Naive thymus-derived CD8-positive, alpha-beta T cell (primary cell): ENCODE results near the gene TCL1B. TPM values are rescaled to one million over a fixed set of nuclear protein-coding genes. Genes with fewer than 3 reads are reported as not detected.
A peak's percentile ranks its signal among the peaks of the same experiment; 100 is the strongest.

ENCODE experiments used
- ATAC-seq, 2 donors: fragments of 150-1000 bp; cut with Tn5 transposase in 1 of 2; sonication (Bioruptor Pico), chemical (Tn5 transposase) in 1 of 2; 1 replicate in 1 of 2; 2 replicates in 1 of 2; pipeline ENCODE4 v1.10.0; 2021; ENCODE audit warnings: mild to moderate bottlenecking in 2 of 2, moderate library complexity in 2 of 2
- POLR2A ChIA-PET: fragments of 350-600 bp; sonication (Branson Sonifier 250); formaldehyde crosslinking; loops from one replicate; lab custom pipeline; 2021; ENCODE audit warnings: antibody characterized with exemption; lab: Charles Lee
- DNase-seq, 10 donors: peaks; one replicate each; pipeline versions ENCODE4 v3.0.0 to v3.0.0-alpha.2; 2020 to 2022
- H3K27ac Mint-ChIP-seq, 10 donors: one replicate each; pipeline ENCODE4 v1.8.0; 2020 to 2022; ENCODE audit warnings: mild to moderate bottlenecking in 10 of 10, mixed read lengths in 10 of 10, moderate library complexity in 4 of 10, inconsistent platforms in 1 of 10
- H3K27me3 Mint-ChIP-seq, 5 donors: one replicate each; pipeline ENCODE4 v1.8.0; 2021 to 2022; ENCODE audit warnings: mixed read lengths in 5 of 5
- H3K36me3 Mint-ChIP-seq, 3 donors: one replicate each; pipeline ENCODE4 v1.8.0; 2020 to 2022; ENCODE audit warnings: mixed read lengths in 3 of 3, mild to moderate bottlenecking in 2 of 3, inconsistent platforms in 1 of 3
- H3K4me1 Mint-ChIP-seq, 4 donors: one replicate each; pipeline ENCODE4 v1.8.0; 2021 to 2022; ENCODE audit warnings: mixed read lengths in 4 of 4
- H3K4me3 Mint-ChIP-seq, 10 donors: one replicate each; pipeline ENCODE4 v1.8.0; 2020 to 2022; ENCODE audit warnings: mild to moderate bottlenecking in 10 of 10, mixed read lengths in 10 of 10, moderate library complexity in 6 of 10, inconsistent platforms in 1 of 10
- H3K9me3 Mint-ChIP-seq, 9 donors: one replicate each; pipeline ENCODE4 v1.8.0; 2020 to 2022; ENCODE audit warnings: mixed read lengths in 9 of 9, mild to moderate bottlenecking in 3 of 9, inconsistent platforms in 1 of 9, moderate library complexity in 1 of 9
- polyA plus RNA-seq, 3 donors: library from polyadenylated mRNA; unstranded; fragments of 300-500 nt; fragmentation: Illumina TruSeq; gene quantifications; one replicate each; pipeline ENCODE4 v1.2.3, GENCODE V29; 2021
- total RNA-seq, 8 experiments: library from RNA in 2 of 8; stranded (reverse) in 2 of 8; gene quantifications; one replicate each; pipeline ENCODE4 v1.2.3 and lab custom pipeline; 2021 to 2026

Gene TCL1B
- total and polyA plus RNA-seq, 5 experiments from 2014 or later: 0.33 to 0.47 TPM; not detected in 3

DNA sequence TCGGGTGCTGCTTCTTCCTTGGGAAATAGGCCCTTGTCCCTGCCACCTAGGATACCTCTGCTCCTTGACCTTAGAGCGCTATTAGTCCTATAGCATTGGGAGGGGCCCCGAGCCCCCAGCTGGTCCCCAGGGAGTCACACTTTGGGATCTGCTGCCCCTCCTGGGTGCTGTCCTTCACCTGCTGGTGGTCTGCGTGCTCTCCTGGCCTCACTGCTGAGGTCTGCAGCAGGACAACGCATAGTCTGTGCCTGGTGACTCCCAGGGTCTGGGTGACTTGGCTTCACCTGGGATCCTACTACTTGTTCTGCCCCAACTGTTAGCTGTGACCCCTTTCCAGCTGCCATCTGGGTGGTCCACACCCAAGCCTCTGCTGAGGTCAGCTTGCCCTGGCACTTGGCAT lies 8.8 kb downstream of the TCL1B start:
- Mint-ChIP-seq H3K4me1 (peaks cover 0 to 53% (median 0%) of the 10 kb centered on the region in 4 donors), H3K27ac (peak overlapping the region in 1 of 10 donors; percentile 54)
- ATAC-seq: no peak

DNA sequence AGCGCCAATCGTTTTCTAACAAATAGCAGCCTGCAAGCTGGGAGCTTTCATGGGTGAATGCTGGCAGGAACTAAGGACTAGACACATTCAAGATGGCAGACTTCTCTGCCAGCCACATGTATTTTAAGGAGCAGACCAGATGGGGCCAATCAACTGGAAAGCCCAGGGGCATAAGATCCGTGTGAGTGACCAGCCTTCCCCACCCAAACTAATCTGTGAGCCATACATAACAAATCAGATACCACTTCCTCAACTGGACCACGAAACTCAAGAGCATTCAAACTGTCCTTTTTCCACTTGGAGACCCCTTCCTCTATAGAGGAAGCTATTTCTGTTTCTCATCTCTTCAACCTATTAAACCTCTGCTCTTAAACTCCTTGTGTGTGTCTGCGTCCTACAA lies 9.7 kb downstream of the TCL1B start:
- DNase-seq (no peak), ATAC-seq (peak in 1 of 2 donors; percentile 39)
- Mint-ChIP-seq H3K27ac (peak overlapping the region in 3 of 10 donors; percentile 30 to 70 (median 39)), H3K27me3 (peaks cover 13 to 57% (median 41%) of the 10 kb centered on the region in 5 donors), H3K4me3 (peak overlapping the region in 1 of 10 donors; percentile 21), H3K9me3 (peaks cover 0 to 2% (median 0%) of the 10 kb centered on the region in 9 donors), H3K4me1 (peaks cover 0 to 58% (median 0%) of the 10 kb centered on the region in 4 donors), H3K36me3 (no peaks in the 10 kb centered on the region)
- POLR2A ChIA-PET: no interaction called here

More for the DNA sequence above, 8.8 kb downstream of the TCL1B start:
- POLR2A ChIA-PET: no interaction called here
- Mint-ChIP-seq H3K27me3 (peaks cover 11 to 57% (median 38%) of the 10 kb centered on the region in 5 donors), H3K9me3 (peaks cover 0 to 2% (median 0%) of the 10 kb centered on the region in 9 donors), H3K4me3 (no peak overlapping the region), H3K36me3 (no peaks in the 10 kb centered on the region)
- DNase-seq: no peak

DNA sequence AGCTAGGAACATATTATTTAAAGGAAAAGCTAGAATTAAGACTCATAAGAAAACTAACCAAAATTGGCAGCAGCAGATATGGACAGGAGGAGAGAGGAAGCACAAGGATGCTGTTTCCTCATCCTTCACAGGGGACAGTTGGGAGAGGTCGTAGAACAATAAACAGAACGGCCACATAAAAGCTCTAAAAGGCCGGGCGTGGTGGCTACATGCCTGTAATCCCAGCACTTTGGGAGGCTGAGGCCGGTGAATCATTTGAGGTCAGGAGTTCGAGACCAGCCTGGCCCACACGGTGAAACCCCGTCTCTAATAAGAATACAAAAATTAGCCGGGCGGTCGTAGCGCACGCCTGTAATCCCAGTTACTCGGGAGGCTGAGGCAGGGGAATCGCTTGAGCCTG lies 10.5 kb downstream of the TCL1B start:
- Mint-ChIP-seq H3K27ac (peak overlapping the region in 1 of 10 donors; percentile 70), H3K9me3 (peaks cover 0 to 2% (median 0%) of the 10 kb centered on the region in 9 donors), H3K36me3 (no peaks in the 10 kb centered on the region), H3K27me3 (peaks cover 14 to 57% (median 46%) of the 10 kb centered on the region in 5 donors), H3K4me3 (no peak overlapping the region), H3K4me1 (peaks cover 0 to 60% (median 0%) of the 10 kb centered on the region in 4 donors)
- no peak for ATAC-seq
- no peak for DNase-seq
- POLR2A ChIA-PET: no interaction called here

DNA sequence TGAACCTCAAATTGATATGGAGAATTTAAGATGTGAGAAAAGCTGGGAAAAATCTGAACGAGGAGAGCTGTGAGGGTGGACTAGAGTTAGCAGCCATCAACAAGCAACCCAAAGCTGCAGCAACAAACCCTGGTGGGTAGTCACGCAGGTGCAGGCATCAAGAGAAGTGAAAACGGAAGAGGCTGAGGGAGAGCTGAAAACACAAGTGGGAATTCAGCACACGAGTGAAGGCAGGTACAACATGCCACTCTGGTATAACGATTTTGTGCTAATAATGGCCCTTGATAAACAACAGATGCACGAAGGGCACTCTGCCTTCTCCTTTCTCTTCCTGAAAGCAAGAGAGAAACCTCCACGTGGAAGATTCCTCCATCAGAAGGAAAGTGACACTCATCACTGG lies 11.5 kb downstream of the TCL1B start:
- H3K27ac Mint-ChIP-seq: peak overlapping the region in 1 of 10 donors; percentile 75
- no peak for ATAC-seq

DNA sequence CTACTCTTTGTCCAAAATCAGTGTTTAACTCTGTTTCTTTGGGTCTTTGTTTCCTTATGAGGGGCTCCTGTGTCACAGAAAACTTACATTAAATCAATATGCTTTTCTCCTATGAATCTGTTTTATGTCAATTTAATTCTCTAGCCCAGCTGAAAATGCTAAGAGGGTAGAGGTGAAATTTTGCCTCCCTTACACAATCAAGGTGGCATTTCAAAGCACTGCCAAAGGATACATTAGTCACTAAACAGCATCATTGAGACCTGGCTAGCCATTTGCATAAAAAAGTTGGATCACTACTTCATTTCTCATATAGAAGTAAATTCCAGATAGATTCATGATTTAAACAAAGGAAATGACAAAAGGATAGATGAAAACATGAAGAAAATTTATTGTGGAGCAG lies 12.1 kb downstream of the TCL1B start:
- ATAC-seq: no peak
- peaks cover 0 to 57% (median 0%) of the 10 kb centered on the region in 4 donors for H3K4me1 Mint-ChIP-seq
- H3K9me3 Mint-ChIP-seq: peaks cover 0 to 2% (median 0%) of the 10 kb centered on the region in 9 donors
- peak overlapping the region in 1 of 10 donors; percentile 75 for H3K27ac Mint-ChIP-seq
- H3K36me3 Mint-ChIP-seq: no peaks in the 10 kb centered on the region
- POLR2A ChIA-PET: no interaction called here
- H3K27me3 Mint-ChIP-seq: peaks cover 18 to 57% (median 40%) of the 10 kb centered on the region in 5 donors
- no peak overlapping the region for H3K4me3 Mint-ChIP-seq
- no peak for DNase-seq

More for the DNA sequence above, 11.5 kb downstream of the TCL1B start:
- POLR2A ChIA-PET: no interaction called here
- no peak for DNase-seq
- peaks cover 18 to 57% (median 42%) of the 10 kb centered on the region in 5 donors for H3K27me3 Mint-ChIP-seq
- H3K4me1 Mint-ChIP-seq: peaks cover 0 to 57% (median 0%) of the 10 kb centered on the region in 4 donors
- peak overlapping the region in 1 of 10 donors; percentile 37 for H3K4me3 Mint-ChIP-seq
- no peaks in the 10 kb centered on the region for H3K36me3 Mint-ChIP-seq
- peaks cover 0 to 2% (median 0%) of the 10 kb centered on the region in 9 donors for H3K9me3 Mint-ChIP-seq

DNA sequence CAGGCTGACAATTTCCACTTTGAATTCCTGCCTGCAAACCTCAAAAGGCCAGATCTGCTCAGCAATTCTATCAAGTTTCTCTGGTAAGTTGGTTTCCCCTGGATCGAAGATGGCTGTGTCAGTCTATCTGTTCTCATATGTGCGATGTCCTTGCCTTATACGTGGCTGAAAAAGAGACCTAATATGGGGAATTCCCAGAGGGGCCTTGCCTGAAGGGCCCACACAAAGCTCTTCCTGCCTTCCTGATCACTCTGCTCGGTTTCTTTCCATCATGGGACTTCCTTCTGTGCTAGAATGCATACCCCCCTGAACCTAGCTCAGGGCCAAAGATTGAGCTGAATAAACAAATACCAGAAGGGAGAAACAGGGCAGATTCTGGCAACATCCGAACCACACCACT lies 13.2 kb downstream of the TCL1B start:
- peaks cover 15 to 66% (median 41%) of the 10 kb centered on the region in 5 donors for H3K27me3 Mint-ChIP-seq
- peak overlapping the region in 2 of 10 donors; percentile 3 to 81 for H3K27ac Mint-ChIP-seq
- peak overlapping the region in 1 of 10 donors; percentile 11 for H3K4me3 Mint-ChIP-seq
- H3K36me3 Mint-ChIP-seq: no peaks in the 10 kb centered on the region
- no peak for DNase-seq
- H3K4me1 Mint-ChIP-seq: peaks cover 0 to 58% (median 0%) of the 10 kb centered on the region in 4 donors
- POLR2A ChIA-PET: interaction anchor here (1.1 kb wide), 1 partner anchor 13 kb away, joined by 3 read pairs; no protein-coding TSS in a partner anchor
- ATAC-seq: no peak
- peaks cover 0 to 2% (median 0%) of the 10 kb centered on the region in 9 donors for H3K9me3 Mint-ChIP-seq

DNA sequence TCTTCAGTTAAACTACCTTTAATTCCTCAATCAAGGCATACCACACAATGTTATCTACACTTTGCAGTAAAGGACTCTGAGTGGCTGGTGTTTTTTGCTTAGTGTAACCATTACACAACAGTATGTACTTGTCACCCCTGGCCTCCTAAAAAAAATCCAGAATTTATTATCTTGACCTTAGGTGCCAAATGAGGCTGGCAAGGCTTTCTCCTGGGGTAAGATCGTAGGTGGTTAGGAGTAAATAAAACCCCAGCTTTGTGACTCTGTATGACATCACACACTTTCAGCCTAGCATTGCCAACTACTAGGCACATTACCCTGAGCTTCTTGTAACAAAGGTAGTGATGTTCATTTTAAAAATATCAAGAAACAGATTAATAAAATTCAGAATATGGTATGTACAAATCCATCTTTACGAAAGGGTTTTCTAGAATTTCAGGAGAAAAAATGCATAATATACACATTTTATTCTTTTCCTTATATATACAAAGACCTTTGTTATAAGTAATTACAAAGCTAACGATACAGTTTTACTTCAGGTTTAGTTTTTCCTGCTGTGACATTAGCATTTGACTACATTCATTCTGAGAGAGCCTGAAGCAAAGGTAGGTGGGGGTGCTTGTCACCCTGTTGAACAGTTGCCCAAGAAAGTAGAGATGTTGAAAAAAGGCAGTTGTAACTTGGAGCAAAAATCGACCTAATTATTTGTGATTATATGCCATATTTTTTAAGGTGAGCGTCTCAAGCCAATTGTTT lies 14.2 kb downstream of the TCL1B start:
- peaks cover 0 to 53% (median 0%) of the 10 kb centered on the region in 4 donors for H3K4me1 Mint-ChIP-seq
- peaks cover 17 to 66% (median 38%) of the 10 kb centered on the region in 5 donors for H3K27me3 Mint-ChIP-seq
- DNase-seq (no peak), ATAC-seq (no peak)
- POLR2A ChIA-PET: interaction anchor here (1.1 kb wide), 1 partner anchor 12 kb away, joined by 3 read pairs; no protein-coding TSS in a partner anchor
- no peaks in the 10 kb centered on the region for H3K36me3 Mint-ChIP-seq
- peaks cover 0 to 2% (median 0%) of the 10 kb centered on the region in 9 donors for H3K9me3 Mint-ChIP-seq
- peak overlapping the region in 2 of 10 donors; percentile 63 to 81 for H3K27ac Mint-ChIP-seq
- no peak overlapping the region for H3K4me3 Mint-ChIP-seq

DNA sequence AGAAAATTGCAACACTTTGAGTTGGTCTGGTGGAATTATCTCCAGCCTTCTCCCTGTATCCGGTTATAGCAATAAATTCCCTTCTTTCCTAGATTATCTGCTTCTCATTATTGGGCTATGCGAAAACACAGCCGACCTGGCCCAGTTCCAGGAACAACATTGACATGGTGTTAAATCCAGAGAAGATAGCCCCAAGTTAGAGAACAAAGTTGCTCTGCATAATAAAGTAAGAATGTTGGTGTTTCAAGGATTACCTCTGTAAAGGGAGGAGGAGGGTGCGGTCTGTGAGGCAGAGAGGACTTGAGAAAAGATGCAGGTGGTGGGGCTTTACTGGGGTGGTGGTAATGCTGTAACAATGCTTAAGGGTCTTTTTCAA lies 15.6 kb downstream of the TCL1B start:
- Mint-ChIP-seq H3K36me3 (no peaks in the 10 kb centered on the region), H3K4me3 (no peak overlapping the region), H3K9me3 (no peaks in the 10 kb centered on the region), H3K27ac (peak overlapping the region in 1 of 10 donors; percentile 54), H3K4me1 (peaks cover 0 to 50% (median 0%) of the 10 kb centered on the region in 4 donors), H3K27me3 (peaks cover 19 to 56% (median 36%) of the 10 kb centered on the region in 5 donors)
- POLR2A ChIA-PET: no interaction called here
- DNase-seq: no peak
- no peak for ATAC-seq

DNA sequence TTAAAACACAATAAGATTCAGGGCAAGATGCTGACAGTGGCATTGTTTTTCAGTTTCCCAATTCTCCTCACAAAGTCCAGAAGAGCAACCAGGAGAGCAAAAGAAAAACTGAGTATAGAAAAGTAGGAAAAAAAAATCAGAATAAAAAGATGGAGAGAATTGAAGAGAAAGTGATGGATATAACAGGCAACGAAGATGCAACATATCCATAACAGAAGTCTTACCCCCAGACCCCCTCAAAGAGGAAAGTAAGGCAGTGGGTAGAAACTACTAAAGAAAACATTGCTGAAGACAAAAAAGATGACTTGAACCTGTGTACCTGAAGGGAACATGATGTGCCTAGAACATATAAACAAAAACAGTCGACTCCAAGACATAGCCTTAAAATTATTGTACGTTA lies 17.1 kb downstream of the TCL1B start:
- peaks cover 21 to 43% (median 36%) of the 10 kb centered on the region in 5 donors for H3K27me3 Mint-ChIP-seq

DNA sequence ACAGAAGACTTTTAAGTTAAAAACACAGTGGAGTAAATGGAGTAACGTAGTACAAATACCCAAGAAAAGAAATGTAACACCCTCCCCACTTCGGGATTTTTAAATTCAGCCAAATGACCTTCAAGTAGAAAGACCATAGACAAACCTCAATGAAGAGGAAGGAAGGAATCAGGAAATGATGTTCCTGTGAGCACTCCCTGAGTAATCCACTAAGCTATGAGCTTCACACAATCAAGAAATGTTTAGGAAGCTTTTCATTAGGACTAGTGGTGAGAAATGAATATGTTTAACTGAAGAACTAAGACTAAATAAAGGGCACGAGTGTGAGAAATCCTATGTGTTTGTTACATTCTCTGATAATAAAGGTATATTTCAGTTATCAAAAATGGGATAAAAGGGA lies 17.6 kb downstream of the TCL1B start:
- no peaks in the 10 kb centered on the region for H3K9me3 Mint-ChIP-seq
- peaks cover 0 to 50% (median 0%) of the 10 kb centered on the region in 4 donors for H3K4me1 Mint-ChIP-seq
- peak overlapping the region in 2 of 10 donors; percentile 15 to 44 for H3K27ac Mint-ChIP-seq
- H3K4me3 Mint-ChIP-seq: no peak overlapping the region
- ATAC-seq (no peak), DNase-seq (no peak)
- H3K27me3 Mint-ChIP-seq: peaks cover 24 to 45% (median 36%) of the 10 kb centered on the region in 5 donors
- no peaks in the 10 kb centered on the region for H3K36me3 Mint-ChIP-seq
- POLR2A ChIA-PET: no interaction called here

More for the DNA sequence above, 17.1 kb downstream of the TCL1B start:
- DNase-seq: no peak
- Mint-ChIP-seq H3K9me3 (no peaks in the 10 kb centered on the region), H3K4me1 (peaks cover 0 to 49% (median 0%) of the 10 kb centered on the region in 4 donors), H3K4me3 (no peak overlapping the region), H3K27ac (peak overlapping the region in 1 of 10 donors; percentile 44), H3K36me3 (no peaks in the 10 kb centered on the region)
- POLR2A ChIA-PET: no interaction called here
- no peak for ATAC-seq

DNA sequence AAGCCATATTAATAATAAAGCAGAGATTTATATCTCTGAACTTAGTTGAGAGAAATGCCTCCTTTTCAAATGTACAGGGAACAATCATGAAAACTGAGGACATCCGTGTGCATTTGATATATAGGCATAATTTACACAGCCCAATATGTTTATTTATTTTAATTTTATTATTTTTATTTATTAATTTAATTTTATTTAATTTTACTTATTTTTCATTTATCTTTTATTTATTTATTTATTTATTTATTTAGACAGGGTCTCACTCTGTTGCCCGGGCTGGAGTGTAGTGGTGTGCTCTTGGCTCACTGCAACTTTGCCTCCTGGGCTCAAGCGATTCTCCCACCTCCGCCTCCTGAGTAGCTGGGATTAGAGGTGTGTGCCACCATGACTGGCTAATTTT lies 19.3 kb downstream of the TCL1B start:
- H3K4me3 Mint-ChIP-seq: no peak overlapping the region
- H3K27me3 Mint-ChIP-seq: peaks cover 26 to 52% (median 45%) of the 10 kb centered on the region in 5 donors
- peaks cover 0 to 50% (median 0%) of the 10 kb centered on the region in 4 donors for H3K4me1 Mint-ChIP-seq
- no peaks in the 10 kb centered on the region for H3K9me3 Mint-ChIP-seq
- ATAC-seq: no peak
- H3K27ac Mint-ChIP-seq: peak overlapping the region in 1 of 10 donors; percentile 23
- no peaks in the 10 kb centered on the region for H3K36me3 Mint-ChIP-seq
- DNase-seq: no peak
- POLR2A ChIA-PET: no interaction called here

DNA sequence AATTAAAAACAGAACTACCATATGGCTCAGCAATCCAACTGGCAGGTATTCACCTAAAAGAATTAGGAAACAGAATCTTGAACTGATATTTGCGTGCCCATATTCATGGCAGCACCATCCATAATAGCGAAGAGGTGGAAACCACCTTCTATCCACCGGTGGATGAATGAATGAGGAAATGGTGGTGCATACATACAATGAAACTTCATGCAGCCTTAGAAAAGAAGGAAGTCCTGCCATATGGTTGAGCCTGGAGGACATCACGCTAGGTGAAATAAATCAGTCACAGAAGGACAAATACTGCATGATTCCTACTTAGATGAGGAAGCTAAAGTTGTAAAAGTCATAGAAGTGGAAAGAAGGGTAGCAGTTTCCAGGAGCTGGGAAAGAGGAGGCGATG lies 21.1 kb downstream of the TCL1B start:
- no peak for ATAC-seq
- Mint-ChIP-seq H3K4me3 (no peak overlapping the region), H3K4me1 (peaks cover 0 to 51% (median 0%) of the 10 kb centered on the region in 4 donors), H3K27me3 (peaks cover 22 to 48% (median 43%) of the 10 kb centered on the region in 5 donors), H3K27ac (peak overlapping the region in 1 of 10 donors; percentile 23), H3K36me3 (no peaks in the 10 kb centered on the region), H3K9me3 (no peaks in the 10 kb centered on the region)
- no peak for DNase-seq
- POLR2A ChIA-PET: no interaction called here

DNA sequence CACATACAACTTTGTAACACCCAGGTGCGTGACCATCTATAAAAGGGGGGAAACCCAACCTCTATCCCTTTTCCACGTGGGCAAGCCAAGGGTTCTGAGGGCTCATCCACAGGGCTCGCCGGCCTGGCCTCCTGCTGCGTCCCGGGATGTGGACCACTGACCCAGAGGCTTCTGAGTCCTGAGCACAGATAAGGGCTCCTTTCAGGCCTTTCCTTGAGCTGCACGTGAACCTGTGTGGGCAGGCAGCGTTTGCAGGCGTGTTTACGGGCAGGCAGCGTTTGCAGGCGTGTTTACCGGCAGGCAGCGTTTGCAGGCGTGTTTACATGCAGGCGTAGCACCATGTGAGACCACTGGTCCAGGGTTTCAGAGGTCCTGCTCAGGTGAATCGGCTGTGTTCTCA lies 23.9 kb downstream of the TCL1B start:
- no peak for DNase-seq
- Mint-ChIP-seq H3K36me3 (no peaks in the 10 kb centered on the region), H3K9me3 (no peaks in the 10 kb centered on the region), H3K27me3 (peaks cover 13 to 51% (median 42%) of the 10 kb centered on the region in 5 donors), H3K4me1 (peaks cover 0 to 44% (median 0%) of the 10 kb centered on the region in 4 donors), H3K27ac (no peak overlapping the region), H3K4me3 (peak overlapping the region in 1 of 10 donors; percentile 37)
- no peak for ATAC-seq
- POLR2A ChIA-PET: no interaction called here
